GM21737 (cell line): ENCODE data around the gene MAN2A1.
"Not testable (repeated sequence)": the region's sequence is repeated elsewhere in the genome, so short reads cannot be mapped to it uniquely, and the experiment has no call there.

Experiments used
- ATAC-seq: cut with Tn5 transposase; IDR thresholded peaks from one replicate; pipeline ENCODE4 v1.9.1; 2021; ENCODE audit warnings: mild to moderate bottlenecking, moderate library complexity; ENCODE audit not compliant: unreplicated experiment

MAN2A1 gene

DNA sequence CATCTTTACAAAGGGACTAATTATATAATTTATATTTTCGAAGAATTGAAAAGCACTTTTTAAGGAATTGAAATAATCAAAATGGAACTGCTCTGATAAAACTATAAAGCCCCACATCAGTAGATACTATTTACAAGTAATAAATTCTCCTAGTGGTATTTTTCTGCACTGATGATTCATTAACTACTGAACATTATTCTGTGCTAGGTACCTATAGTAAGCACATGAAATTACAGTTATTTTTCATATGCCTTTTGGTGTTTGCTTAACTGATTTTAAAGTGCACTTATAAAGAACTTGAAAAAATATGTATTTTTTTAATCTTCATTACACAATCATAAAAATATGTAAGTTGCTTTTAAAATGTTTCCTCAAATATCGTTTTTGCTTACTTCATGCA, 123.0 kb downstream of the MAN2A1 start:
- ATAC-seq, result no peak

DNA sequence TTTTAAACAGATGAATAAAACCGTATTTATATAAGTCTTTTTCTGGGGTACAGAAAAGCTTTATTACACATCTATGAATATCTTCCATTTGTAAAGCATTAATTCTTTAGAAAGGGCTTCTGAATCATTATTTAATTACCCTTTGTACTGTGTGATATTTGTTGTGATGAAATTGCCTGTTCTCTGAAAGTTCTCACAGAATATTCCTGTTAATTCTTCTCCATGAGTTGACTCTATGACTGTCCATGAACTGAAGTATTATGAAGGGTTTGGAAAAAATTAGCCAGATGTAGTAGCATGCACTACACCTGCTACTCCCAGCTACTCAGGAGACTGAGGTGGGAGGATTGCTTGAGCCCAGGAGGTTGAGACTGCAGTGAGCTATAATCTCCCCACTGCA, 127.0 kb downstream of the MAN2A1 start:
- ATAC-seq, result no peak

DNA sequence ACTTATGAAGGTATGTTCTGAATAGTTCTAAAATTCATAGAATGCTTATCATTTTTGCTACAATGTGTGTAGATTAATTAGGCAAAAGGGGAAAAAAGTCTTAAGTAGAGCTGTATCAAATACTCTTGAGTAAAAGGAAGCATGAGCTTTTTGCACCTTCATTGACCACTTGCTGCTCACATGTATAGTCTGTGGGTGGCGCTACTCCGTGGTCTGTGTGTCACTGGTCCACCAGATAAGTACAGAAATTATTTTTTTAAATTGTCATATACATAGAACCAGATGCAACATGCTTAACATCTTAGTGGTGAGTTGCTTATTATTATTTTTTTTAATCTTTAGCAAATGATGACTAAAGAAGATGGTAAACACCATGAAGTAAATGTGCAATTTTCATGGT, 130.2 kb downstream of the MAN2A1 start:
- ATAC-seq, result no peak

DNA sequence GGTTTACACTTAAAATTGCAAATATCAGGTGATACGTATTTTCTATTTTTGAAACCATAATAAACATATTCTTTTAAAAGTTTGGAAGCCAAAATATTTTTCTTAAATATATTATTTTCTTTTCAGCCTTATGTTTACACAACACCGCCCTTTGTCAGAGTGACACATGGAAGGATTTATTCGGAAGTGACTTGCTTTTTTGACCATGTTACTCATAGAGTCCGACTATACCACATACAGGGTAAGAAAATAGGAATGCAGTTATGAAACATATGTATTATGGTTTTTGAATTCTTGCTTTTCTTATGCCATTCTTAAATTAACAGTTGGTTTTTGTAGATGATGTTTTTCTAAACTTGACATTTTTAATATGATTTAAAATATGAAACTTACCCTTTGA, 133.9 kb downstream of the MAN2A1 start:
- no peak for ATAC-seq

DNA sequence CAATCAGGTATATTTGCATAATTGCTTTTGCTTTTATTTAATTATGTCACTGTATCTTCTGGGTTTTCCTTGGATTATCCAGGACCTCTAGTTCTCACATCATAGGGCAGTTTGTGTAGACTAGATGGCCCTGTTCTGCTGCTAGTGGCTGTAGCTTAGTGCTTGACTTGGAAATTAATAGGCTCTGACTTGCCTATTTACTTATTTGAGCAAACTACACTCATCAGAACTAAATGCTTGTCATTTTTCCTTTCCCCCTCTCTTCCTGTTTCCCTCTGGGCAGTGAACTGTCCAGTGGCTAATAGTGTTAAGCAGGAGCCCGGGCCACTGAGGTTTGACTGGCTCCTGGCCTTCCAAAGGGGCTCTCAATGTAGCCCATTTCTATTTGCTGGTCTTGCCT, 135.7 kb downstream of the MAN2A1 start:
- ATAC-seq, result no peak

DNA sequence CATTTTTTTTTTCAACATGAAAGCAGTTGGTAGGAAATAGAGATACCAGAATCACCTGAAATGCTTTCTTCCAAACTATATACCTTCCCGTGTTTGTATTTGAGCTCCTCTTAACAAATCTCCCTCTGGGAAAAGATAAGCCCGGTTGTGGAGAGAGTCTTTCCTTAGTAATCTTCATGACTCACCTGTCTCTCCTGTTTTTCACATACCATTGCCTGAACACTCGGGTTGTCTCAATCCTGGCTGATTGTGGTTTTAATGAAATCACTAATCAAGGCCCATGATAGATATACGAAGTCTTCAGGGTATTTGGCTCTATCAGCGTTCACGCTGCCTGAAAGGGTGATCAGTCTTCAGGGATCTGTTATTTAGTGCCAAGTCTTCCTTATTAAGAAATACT, 136.7 kb downstream of the MAN2A1 start:
- no peak for ATAC-seq

DNA sequence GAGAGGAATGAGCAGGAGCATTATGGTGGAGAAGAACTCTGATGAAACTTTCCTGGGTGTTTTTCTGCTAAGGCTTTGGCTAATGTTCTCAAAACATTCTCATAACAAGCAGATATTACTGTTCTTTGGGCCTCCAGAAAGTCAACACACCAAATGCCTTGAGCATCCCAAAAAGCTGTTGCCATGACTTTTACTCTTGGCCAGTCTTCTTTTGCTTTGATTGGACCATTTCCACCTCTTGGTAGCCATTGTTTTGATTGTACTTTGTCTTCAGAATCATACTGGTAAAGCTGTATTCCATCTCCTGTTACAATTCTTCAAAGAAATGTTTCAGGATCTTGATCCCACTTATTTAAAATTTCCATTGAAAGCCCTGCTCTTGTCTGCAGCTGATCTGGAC, 139.6 kb downstream of the MAN2A1 start:
- no peak for ATAC-seq

DNA sequence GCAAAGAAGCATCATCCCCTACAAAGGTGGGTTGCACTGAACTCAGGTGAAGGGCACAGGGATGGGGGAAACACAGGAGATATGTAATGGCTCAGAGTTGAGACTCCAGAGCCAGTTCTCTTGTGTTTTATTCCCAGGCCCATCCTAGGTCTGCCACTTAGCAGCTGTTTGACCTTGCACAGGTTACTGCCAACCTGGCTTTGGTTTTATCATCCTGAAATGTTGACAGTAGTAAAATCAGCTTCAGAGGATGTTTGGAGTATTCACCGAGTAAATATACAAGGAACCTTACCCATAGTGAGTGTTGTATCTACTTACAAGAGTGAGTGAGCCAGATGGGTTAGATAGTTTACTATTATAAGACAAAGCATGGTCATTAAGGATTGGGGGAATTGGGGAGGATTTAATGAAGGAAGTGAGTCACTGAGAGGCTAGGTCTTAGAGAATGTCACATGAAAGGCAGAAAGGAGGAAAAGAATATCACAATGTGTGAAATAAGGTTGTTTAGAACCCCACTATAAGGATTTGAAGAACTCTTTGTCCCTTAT, 141.3 kb downstream of the MAN2A1 start:
- no peak for ATAC-seq

DNA sequence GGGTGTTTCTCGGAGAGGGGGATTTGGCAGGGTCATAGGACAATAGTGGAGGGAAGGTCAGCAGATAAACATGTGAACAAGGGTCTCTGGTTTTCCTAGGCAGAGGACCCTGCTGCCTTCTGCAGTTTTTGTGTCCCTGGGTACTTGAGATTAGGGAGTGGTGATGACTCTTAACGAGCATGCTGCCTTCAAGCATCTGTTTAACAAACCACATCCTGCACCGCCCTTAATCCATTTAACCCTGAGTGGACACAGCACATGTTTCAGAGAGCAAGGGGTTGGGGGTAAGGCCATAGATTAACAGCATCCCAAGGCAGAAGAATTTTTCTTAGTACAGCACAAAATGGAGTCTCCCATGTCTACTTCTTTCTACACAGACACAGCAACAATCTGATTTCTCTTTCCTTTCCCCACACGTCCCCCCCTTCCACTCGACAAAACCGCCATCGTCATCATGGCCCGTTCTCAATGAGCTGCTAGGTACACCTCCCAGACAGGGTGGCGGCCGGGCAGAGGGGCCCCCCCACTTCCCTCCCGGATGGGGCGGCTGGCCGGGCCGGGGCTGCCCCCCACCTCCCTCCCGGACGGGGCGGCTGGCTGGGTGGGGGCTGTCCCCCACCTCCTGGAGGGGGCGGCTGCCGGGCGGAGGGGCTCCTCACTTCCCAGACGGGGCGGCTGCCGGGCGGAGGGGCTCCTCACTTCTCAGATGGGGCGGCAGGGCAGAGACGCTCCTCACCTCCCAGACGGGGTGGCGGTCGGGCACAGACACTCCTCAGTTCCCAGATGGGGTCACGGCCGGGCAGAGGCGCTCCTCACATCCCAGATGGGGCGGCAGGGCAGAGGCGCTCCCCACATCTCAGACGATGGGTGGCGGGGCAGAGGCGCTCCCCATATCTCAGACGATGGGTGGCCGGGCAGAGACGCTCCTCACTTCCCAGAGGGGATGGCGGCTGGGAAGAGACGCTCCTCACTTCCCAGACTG, 142.8 kb downstream of the MAN2A1 start:
- not testable (repeated sequence) for ATAC-seq

DNA sequence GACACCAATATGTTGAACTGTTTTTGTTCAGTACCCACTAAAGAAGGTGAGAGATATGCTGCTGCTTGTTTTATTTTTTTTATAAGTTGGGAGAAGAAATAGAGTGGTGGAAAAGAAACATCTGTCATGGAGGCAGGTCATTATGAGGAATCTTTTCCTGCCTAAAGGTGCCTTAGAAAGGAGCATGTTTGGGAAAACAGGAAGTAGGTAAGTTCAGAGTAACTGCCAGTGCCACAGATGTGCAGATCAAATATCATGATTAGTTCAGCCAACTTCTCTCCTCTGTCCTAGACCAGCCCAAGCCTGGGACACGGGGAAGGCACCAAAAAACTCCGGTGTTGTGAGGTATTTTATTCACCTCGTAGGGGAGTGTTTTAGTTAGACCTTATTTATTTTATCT, 144.2 kb downstream of the MAN2A1 start:
- no peak for ATAC-seq

DNA sequence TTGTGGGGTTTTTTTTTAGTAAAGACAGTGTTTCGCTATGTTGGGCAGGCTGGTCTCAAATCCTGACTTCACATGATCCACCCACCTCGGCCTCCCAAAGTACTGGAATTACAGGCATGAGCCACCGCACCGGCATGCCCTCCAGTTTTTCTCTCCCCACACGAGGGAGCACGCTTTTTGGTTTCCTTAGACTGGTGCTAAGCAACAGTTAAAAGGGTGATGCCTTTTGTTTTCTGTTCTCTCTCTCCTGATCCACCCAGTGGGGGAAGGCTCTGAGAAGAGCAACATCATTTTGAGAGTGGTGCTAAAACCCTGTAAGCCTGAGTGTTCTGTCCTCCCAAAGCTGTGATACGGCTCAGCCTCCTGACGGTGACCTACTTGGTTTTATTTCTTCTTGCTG, 146.6 kb downstream of the MAN2A1 start:
- no peak for ATAC-seq

DNA sequence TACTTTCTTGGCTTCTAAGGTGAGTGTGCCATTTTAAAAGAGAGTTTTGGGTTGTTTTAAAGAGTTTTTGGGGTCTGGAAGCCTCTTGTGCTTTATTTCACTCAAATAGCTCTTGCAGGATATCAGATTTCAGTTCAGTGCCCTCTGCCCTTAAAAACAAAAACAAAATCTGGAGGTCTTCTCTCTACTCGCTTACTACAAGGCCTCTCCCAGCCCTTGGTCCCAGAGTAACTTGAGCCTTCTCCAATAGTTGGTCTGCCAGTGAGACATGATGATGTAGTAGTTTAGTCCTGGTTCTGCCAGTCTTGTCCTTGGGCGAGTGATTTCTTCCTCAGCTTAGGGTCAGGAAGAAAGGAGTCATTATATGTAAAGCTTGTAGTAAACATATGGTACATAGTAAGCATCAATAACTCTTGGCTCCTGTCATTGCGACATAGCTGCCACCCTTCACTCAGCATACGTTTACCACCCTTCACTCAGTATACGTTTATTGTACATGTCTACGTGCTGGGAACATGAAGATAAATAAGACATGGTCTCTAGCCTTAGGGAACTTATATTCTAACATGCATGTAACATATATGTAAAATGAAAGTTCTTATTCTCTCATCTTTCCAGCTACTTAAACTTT, 147.6 kb downstream of the MAN2A1 start:
- no peak for ATAC-seq

DNA sequence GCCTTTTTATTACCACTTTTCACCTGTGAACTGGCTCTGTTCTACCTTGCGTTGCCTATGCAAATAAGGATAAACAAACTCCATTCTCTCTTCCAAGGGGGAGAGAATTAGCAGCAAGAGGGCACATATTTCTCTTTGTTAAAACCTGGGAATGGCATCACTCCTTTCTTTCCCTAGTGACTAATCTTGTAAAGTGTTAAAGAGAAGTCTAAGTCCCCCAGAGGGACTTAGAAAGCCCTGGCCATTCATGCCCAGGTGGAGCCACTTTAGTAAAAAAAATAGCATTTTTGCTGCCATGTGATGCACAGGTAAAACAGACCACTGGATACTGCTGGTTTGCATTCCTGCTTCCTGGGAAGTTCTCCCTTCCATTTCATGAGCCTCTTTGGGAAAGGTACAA, 148.4 kb downstream of the MAN2A1 start:
- ATAC-seq, result no peak

DNA sequence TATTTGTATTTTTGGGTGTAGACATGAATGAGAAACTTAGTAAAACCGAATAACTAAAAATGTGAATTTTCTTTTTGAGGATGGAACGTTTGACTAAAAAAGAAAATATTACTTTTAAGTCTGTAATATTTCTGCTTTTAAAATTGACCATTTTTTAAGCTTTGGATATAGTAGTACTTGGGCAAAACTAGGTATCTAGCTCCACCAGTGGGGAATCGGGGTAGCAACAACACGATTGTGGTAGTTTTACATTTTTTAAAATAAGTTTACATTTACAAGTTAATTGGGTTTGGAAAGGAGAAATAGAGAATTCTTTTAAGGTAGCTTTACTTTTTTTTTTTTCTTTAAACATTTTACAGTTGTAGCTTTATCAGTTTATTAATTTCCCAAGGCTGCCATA, 154.4 kb downstream of the MAN2A1 start:
- no peak for ATAC-seq

DNA sequence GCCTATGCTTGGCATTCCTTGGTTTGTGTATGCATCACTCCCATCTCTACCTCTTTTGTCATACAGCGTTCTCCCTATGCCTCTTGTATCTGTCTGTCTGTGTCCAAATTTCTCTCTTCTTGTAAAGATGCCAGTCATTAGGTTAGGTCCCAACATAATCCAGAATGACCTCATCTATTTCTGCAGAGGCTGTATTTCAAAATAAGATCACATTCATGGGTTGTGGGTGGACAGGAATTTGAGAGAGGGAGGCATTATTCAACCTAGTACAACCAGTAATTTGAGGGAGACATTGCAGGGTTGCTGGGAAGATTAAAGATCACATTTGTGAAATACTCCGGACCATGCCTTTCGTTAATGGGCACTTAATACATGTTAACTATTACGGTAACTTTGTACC, 155.0 kb downstream of the MAN2A1 start:
- ATAC-seq, result no peak

DNA sequence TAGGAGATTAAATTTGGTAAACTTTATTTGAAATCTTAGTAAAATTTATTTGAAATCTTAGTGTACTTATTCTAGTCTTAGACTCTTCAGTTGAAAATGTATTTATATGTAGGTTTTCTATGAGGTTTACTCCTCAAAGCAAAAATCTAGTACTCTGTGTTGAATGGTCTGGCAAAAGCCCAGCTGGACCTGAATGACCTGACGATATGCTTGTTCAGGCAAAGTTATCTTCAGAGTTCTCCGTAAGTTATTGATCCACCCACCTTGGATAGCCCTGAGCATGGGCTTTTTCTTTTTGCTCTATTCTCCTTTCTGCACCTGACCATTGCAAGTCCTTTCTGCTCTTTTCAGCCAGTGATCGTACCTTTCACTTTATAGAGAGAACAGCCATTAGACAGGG, 158.4 kb downstream of the MAN2A1 start:
- no peak for ATAC-seq

DNA sequence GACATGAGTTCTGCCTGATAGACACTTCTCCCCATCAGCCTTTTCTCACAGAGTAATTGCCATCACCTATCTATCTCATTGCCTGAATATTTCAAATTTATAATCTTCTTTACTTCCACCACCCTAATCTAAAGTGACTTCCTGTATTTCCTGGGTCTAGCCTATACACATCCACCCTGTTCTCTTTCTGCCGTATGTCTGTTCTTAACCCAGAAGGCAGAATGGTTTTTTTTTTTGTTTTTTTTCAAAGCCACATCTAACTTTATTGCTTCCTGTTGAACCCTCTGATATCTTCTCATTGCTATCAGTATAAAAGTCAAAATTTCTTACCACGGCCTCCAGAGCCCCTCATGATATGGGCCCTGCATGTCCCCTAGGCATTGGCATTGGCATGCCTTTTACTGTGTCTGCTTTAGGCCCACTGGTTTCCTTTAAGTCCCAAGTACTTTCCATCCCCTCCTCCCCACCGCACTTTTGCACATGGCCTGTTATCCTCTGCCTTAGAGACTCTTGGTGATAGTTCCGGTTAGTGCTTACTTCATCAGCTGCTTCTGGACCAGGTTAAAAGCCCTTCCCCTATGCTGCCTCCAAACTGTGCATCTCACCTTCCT, 159.9 kb downstream of the MAN2A1 start:
- no peak for ATAC-seq

DNA sequence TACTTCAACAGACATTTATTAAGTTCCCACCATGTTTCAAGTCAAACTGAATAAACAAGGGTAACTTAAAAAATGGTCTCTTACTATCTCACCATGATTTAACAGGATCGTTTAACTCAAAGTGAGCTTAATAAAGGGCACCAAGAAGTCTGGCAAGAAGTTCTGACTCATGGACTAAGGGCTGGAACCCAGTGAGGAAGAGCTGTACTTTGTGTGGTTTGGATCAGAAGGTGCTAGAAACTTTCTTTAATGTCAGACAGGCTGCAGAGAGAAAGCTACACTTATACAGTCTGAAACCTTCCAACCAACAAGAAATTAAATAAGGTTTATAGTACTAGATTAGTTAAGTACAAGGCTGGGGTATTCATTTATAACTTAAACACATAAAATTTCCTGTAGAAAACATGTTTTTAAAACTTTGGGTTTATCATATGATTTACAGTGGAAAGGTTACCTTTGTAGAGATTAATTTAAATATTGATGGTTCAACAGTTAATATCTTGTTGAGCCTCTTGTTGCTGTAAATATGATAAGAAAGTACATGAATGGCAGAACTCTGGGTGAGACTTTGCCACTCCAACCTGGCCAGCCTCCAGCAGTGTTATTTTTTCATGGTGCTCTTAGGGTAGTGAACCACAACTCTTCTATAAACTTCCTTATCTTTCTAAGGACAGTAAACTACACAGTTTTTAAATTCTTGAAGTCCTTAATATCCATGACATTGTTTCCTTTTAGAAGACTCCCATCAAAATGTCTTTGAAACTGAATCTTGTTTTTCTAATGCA, 162.8 kb downstream of the MAN2A1 start:
- no peak for ATAC-seq

DNA sequence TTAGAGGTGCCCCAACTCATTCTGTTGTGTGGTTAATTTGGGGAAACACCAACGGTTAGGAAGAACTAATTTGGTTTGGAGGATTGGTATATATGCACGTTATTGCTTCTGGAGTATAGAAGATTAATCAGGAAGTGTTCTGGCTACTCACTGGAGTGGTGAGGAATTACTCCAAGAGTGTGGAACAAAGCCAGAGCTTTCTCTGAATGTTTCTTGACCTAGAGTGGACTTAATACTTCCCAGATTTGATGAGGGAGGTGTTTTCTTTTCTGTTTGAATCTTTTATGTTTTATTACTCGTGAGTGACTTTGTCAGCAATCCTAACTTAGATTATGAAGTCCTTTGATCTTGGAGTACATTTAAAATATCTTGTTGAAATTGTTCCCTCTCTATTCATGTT, 163.7 kb downstream of the MAN2A1 start:
- no peak for ATAC-seq

DNA sequence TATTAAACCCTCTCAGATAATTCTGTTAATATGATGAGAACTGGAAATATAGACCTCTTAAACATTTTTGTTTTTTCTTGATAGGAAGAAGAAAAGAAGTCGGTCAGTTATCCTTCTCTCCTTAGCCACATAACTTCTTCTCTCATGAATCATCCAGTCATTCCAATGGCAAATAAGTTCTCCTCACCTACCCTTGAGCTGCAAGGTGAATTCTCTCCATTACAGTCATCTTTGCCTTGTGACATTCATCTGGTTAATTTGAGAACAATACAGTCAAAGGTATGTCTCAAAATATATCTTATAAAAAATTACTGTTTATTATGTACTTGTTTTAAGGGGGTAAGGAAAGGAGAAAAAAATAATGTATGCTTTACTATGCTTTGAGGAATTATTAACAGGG, 165.3 kb downstream of the MAN2A1 start:
- ATAC-seq, result no peak
